Epithelial cell of proximal tubule (primary cell): ENCODE data around the gene LIMA1. TPM values are rescaled to one million over a fixed set of nuclear protein-coding genes. Genes with fewer than 3 reads are reported as not detected.

Experiments used
- DNase-seq: peaks from one replicate; pipeline ENCODE4 v3.0.0-alpha.2; 2011; ENCODE audit warnings: low read depth
- H3K4me3 ChIP-seq: 2 replicates; pipeline ENCODE4 v1.5.1; 2011; ENCODE audit warnings: low read depth, mild to moderate bottlenecking, low read length
- CTCF ChIP-seq: conservative IDR thresholded peaks from 2 replicates; pipeline ENCODE4 v1.5.1; 2012; ENCODE audit warnings: low read depth, mild to moderate bottlenecking, low read length
- total RNA-seq: library from RNA; depleted of rRNA; stranded (reverse); fragments of >200 nt; gene quantifications from 2 replicates; pipeline ENCODE4 v1.2.3, GENCODE V29; 2015

The LIMA1 gene
- total RNA-seq, 1 donor from 2014 or later = 67.7 TPM

- no peak for TF ChIP-seq CTCF
- no peak overlapping the region for H3K4me3 ChIP-seq
- DNase-seq = no peak
Observed at GRCh38 chr12:50217202-50217601, 66.1 kb downstream of the LIMA1 start.

DNA sequence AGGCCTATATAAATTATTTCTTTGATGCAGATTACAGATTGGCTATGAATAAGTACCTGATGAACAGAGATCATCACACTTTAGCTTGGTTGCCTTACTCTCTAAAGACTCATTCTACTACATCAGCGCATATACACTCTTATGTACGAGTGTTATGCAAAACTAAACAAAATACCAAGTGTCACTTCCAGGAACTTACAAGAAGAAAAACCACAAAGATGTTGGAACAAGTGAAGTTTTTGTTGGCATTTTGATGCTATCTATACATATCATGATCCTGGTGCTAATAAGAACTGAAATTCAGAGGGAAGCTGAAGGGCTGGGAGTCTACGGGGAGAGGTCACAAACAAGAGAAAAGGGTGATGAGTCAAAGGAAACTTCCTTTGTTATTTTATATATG lies 68.3 kb downstream of the LIMA1 start:
- DNase-seq = no peak
- no peak for TF ChIP-seq CTCF
- no peak overlapping the region for H3K4me3 ChIP-seq

- no peak for TF ChIP-seq CTCF
- no peak for DNase-seq
- no peak overlapping the region for H3K4me3 ChIP-seq
Observed at GRCh38 chr12:50214018-50214417, 69.3 kb downstream of the LIMA1 start.

DNA sequence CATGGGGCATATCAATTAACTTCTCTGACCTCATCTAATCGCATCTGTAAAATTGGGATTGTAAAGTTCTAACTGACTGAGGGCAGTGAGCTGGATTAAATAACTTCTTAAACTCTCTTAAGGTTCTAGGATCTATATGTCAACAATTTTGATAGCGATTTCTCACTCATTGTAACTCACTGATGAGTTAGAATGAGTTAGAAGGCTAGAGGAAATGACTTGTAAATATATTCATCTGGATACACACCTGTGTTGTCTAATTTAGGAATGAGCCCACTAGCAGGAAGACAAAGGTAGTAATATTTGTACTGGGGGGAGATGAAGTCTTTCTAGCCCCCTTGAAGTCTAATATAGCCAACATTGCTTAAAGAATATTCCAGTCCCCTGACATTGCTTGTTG lies 69.9 kb downstream of the LIMA1 start:
- no peak for DNase-seq
- no peak for TF ChIP-seq CTCF
- no peak overlapping the region for H3K4me3 ChIP-seq

DNA sequence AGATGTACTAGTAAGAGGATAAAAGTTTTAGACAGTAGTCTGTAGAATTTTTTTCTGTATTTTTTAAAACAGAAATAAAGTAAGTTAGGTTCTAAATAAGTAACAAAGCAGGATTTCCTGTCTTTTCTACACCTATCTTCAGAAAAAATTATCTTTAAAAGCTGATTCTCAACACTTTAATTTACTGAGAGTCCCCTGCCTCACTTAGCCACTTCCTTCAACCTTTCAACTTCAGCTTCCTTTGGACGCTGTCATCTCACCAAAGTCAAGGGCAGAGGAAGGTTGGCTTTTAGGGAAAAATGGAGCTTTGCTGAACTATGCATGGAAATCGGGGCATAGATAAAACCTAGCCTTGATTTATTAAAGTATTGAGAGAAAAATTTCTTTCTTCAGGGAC lies 71.3 kb downstream of the LIMA1 start:
- H3K4me3 ChIP-seq = no peak overlapping the region
- TF ChIP-seq CTCF = no peak
- no peak for DNase-seq

DNA sequence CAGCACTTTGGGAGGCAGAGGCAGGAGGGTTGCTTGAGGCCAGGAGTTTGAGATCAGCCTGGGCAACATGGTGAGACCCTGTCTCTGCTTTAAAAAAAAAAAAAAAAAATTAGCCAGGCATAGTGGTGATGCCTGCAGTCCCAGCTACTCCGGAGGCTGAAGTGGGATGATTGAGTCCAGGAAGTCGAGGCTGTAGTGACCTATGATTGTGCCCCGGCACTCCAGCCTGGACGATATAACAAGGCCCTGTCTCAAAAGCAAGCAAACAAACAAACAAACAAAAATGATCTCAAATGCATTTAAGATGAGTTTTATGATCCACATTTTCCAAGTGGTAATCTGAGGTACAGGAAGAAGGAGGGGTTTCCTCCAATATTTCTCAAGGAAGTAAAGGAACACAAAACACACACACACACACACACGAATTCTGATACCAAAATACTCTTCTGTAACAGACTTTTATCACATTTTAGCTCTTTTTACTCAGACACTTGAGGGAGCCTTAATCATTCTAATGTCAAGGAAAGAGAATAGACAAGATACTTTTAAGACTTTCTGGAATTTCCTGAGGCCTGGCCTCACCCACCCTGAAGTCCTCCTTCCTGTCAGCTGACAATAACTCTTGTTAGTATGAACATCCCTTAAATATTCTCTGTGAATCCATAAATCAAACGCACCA lies 71.8 kb downstream of the LIMA1 start:
- no peak overlapping the region for H3K4me3 ChIP-seq
- TF ChIP-seq CTCF = no peak
- DNase-seq = no peak

DNA sequence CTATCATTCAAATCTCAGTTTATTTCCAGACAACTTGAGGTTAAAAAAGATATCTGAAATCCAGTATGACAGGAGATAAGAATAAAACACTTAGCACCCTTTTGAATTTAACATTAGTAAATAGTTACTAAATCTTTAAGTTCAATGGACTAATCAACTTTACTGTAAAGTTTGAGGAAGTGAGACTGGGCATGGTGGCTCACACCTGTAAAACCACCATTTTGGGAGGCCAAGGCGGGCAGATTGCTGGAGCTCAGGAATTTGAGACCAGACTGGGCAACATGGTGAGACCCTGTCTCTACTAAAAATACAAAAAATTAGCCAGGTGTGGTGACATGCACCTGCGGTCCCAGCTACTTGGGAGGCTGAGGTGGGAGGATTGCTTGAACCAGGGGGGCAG lies 75.9 kb downstream of the LIMA1 start:
- H3K4me3 ChIP-seq = no peak overlapping the region
- no peak for TF ChIP-seq CTCF
- DNase-seq = no peak
